Measurements from ENCODE around the gene UBXN10.
A peak's percentile ranks its signal among the peaks of the same experiment; 100 is the strongest.
"Not testable (repeated sequence)": the region's sequence is repeated elsewhere in the genome, so short reads cannot be mapped to it uniquely, and the experiment has no call there.

Gene UBXN10

DNA sequence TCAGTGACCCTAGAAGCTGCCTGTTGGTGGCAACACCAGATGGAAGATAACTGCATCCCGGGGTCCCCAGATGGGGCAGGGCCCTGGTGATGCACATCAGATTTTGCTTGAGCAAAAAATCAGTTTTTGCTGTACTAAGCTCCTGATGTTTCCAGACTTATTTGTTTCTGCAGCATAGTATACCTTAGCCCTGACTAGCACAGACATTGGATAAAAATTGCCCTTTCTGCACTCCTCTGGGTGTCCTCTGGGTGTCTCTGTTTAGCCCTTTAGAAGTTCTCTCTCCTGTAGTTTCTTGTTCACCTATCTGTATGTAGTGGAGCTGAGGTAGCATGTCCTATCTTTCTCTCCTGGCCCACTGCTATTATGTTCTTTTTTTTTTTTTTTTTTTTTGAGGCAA lies 30.7 kb downstream of the UBXN10 start:
- DNase-seq (ENCODE audit: low spot score): peak; percentile 69
- TF ChIP-seq, protein P1, sequence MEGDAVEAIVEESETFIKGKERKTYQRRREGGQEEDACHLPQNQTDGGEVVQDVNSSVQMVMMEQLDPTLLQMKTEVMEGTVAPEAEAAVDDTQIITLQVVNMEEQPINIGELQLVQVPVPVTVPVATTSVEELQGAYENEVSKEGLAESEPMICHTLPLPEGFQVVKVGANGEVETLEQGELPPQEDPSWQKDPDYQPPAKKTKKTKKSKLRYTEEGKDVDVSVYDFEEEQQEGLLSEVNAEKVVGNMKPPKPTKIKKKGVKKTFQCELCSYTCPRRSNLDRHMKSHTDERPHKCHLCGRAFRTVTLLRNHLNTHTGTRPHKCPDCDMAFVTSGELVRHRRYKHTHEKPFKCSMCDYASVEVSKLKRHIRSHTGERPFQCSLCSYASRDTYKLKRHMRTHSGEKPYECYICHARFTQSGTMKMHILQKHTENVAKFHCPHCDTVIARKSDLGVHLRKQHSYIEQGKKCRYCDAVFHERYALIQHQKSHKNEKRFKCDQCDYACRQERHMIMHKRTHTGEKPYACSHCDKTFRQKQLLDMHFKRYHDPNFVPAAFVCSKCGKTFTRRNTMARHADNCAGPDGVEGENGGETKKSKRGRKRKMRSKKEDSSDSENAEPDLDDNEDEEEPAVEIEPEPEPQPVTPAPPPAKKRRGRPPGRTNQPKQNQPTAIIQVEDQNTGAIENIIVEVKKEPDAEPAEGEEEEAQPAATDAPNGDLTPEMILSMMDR (IDR thresholded peaks at IDR 0.05; ENCODE audit: borderline replicate concordance, control extremely low read depth, extremely low read depth, insufficient read depth, missing control alignments): no peak
- in situ Hi-C loops (cut with MboI; ENCODE audit: low sequenced_read_pairs, unreplicated experiment): loop anchor here (10.0 kb wide), 1 partner anchor 278 kb away; no protein-coding TSS in a partner anchor

DNA sequence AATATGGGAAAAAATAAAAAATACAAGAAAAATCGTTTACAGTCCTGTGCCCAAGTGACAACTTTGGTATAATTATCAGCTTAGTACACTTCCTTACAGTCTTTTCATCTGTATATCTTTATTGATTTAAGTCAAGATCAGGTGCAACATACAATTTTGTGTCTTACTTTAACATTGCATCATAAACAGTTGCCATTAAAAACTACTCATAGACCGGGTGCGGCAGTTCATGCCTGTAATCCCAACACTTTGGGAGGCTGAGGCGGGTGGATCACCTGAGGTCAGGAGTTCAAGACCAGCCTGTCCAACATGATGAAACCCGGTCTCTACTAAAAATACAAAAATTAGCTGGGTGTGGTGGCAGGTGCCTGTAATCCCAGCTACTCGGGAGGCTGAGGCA lies 33.2 kb downstream of the UBXN10 start:
- in situ Hi-C loops (cut with MboI; ENCODE audit: low sequenced_read_pairs, unreplicated experiment): loop anchor here (10.0 kb wide), 1 partner anchor 276 kb away; no protein-coding TSS in a partner anchor
- DNase-seq (ENCODE audit: low spot score): not testable (repeated sequence)

DNA sequence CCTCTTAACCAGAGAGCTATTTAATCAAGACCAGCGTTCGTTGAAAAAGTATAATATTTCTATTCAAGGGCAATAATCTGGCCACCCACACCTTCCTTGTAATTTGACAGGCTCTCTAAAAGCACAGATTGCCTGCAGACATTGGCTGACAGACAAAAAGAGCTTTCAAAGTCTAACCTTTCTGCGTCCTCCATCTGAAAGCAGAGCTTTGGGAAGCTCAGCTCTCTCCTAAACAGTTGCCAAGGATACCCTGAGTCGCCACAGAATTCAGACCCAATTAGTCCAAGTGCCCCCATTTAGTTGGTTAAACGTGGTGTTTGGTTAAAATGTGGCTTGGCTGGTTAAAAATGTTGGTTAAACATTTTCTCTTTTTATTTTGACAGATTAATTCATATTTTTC lies 34.1 kb downstream of the UBXN10 start:
- no peak for DNase-seq (ENCODE audit: low spot score)
- in situ Hi-C loops (cut with MboI; ENCODE audit: low sequenced_read_pairs, unreplicated experiment): no loop called here
- TF ChIP-seq, protein P1 (IDR thresholded peaks at IDR 0.05; ENCODE audit: borderline replicate concordance, control extremely low read depth, extremely low read depth, insufficient read depth, missing control alignments): no peak

- in situ Hi-C loops (cut with MboI; ENCODE audit: low sequenced_read_pairs, unreplicated experiment): no loop called here
- TF ChIP-seq, protein P1 (IDR thresholded peaks at IDR 0.05; ENCODE audit: borderline replicate concordance, control extremely low read depth, extremely low read depth, insufficient read depth, missing control alignments): no peak
- DNase-seq (ENCODE audit: low spot score): no peak
Measured at GRCh38 chr1:20223106-20223505, 37.2 kb downstream of the UBXN10 start.

DNA sequence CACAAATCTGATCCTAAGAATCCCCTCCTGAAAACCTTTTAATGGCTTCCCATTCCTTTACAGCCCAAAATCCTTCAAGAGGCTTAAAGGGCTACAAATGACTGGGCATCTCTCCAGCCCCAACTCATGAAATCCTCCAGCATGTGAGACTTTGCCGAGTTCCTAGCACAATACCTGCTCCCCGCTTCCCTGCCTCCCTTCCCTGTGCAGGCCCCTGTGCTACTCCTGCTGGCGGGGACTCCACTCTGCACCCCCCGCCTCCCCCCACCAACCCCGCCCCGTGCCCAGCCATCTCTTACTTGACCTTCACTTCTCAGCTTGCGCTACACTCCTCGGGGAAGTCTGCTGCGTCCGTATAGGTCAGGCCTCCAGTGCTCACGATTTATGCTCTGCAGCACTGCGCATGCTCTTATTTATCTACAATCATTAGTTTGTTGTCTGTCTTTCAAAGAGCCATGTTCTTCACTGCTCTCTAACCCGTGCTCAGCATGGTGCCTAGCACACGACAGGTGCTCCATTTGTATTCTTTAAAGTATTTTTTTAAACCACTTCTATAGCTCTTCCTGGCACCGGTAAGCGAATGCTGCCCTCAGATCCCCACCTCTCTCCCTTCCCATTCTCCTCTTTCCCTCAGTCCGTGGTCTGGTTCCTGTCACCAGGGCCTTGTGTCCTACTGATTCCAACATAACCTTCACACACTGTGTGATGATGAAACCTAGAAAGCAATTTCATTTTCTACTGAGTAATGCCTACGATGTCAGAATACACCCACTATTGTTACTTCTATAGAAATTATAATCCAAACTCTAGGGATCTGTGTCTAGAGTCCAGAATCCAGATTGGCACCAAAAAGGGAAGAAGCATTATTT lies 37.9 kb downstream of the UBXN10 start:
- in situ Hi-C loops (cut with MboI; ENCODE audit: low sequenced_read_pairs, unreplicated experiment): no loop called here
- DNase-seq (ENCODE audit: low spot score): no peak

DNA sequence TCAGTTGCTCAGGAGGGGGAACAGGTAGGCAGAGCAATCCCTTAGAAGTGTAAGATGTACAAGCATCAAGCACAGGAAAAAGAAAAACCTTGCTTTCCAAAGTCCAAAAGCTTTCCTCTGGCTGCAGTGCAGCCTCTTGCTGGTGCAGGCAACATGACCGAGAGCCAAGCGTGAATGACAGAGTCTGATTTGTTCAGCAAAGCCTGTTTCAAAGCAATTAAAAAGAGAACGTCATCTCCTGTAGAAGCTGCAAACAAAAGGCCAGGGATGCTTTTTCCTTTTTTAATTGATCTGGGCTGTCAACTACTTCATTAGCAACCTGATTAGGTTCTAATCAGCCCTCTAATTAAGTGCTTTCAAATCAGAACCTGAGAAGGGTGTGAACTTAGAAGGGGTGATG lies 38.6 kb downstream of the UBXN10 start:
- TF ChIP-seq, protein P1 (IDR thresholded peaks at IDR 0.05; ENCODE audit: borderline replicate concordance, control extremely low read depth, extremely low read depth, insufficient read depth, missing control alignments): no peak
- in situ Hi-C loops (cut with MboI; ENCODE audit: low sequenced_read_pairs, unreplicated experiment): no loop called here

More for the DNA sequence above, 37.9 kb downstream of the UBXN10 start:
- TF ChIP-seq, protein P1 (IDR thresholded peaks at IDR 0.05; ENCODE audit: borderline replicate concordance, control extremely low read depth, extremely low read depth, insufficient read depth, missing control alignments): no peak

GRCh38 chr1:20227704-20228103 lies 41.8 kb downstream of the UBXN10 start:
- TF ChIP-seq, protein P1 (IDR thresholded peaks at IDR 0.05; ENCODE audit: borderline replicate concordance, control extremely low read depth, extremely low read depth, insufficient read depth, missing control alignments): no peak
- no peak for DNase-seq (ENCODE audit: low spot score)
- in situ Hi-C loops (cut with MboI; ENCODE audit: low sequenced_read_pairs, unreplicated experiment): no loop called here

More for the DNA sequence above, 38.6 kb downstream of the UBXN10 start:
- DNase-seq (ENCODE audit: low spot score): no peak

Data from GM13976 (cell line).